Measurements from ENCODE around the gene INHA.

INHA gene, protein sequence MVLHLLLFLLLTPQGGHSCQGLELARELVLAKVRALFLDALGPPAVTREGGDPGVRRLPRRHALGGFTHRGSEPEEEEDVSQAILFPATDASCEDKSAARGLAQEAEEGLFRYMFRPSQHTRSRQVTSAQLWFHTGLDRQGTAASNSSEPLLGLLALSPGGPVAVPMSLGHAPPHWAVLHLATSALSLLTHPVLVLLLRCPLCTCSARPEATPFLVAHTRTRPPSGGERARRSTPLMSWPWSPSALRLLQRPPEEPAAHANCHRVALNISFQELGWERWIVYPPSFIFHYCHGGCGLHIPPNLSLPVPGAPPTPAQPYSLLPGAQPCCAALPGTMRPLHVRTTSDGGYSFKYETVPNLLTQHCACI

DNA sequence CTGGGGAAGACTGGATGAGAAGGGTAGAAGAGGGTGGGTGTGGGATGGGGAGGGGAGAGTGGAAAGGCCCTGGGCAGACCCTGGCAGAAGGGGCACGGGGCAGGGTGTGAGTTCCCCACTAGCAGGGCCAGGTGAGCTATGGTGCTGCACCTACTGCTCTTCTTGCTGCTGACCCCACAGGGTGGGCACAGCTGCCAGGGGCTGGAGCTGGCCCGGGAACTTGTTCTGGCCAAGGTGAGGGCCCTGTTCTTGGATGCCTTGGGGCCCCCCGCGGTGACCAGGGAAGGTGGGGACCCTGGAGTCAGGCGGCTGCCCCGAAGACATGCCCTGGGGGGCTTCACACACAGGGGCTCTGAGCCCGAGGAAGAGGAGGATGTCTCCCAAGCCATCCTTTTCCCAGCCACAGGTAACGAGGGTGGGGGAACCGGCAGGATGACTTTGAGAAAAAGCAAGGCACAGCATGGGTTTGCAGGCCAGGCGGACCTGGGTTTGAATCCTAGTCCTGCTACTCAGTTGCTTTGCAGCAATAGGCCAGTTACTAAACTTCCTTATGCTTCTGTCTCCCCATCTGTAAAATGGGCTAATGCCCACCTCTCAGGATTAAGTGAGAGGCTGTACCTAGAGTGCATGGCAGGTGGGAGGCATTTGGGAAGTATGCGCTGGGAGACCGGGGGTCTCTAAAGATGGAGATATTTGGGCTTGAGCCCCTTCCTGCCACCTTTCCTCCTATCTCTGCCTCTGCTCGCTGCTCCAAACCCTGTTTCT lies at the start of gene INHA:
INHA (plus strand) TSS at position 74 of the 765 bp plus-strand sequence; CDS start at position 139, 65 bp downstream.
- no peak for DNase-seq

DNA sequence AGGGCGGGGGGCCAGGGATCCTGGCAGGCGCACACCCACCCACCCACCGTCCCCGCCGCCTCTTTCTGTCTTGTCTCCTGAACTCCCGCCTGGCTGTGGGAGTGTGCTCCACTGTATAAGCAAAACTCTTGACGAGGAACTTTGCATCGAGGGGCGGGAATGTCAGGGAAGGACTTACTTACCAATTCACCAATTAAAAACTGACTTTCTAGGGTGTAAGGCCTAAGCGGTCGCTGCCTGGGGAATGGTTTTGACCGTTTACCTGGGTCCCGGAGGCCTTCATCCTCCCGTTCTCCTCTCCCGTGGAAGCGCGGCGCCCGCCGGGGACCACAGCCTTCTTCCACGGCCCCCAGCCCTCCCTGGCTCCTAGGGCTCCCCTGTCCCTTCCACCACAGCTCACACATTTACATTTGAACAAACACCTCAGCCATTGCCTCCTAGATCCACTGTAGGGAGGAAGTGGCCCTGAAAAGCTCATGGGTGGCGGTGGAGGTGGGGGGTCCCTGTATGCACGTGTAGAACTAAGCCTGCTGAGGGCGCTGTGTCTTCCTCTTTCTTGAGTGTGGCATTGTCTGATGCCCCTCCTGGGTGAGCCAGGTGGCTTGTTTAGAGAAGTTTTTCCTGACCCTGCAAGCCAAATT lies 49.0 kb upstream of the INHA start:
- DNase-seq, result no peak

DNA sequence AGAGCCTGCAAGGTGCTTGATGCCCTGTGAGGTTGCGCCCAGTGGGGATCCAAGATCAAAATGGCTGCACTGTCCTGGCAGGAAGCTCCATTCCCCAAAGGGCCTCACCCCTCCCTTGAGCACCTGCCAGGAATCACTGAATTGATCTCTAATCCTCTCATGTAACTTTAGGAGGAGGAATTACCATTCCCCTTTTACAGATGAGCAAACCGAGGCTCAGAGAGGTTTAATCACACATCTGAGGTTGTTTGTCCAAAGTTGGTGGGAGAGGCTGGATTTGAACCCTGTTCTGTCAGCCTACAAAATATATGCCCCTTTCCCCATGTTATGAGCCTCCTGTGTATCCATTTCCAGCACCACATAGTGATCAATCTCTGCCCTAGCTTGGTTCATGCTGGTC lies 47.3 kb upstream of the INHA start:
- DNase-seq, result no peak

DNA sequence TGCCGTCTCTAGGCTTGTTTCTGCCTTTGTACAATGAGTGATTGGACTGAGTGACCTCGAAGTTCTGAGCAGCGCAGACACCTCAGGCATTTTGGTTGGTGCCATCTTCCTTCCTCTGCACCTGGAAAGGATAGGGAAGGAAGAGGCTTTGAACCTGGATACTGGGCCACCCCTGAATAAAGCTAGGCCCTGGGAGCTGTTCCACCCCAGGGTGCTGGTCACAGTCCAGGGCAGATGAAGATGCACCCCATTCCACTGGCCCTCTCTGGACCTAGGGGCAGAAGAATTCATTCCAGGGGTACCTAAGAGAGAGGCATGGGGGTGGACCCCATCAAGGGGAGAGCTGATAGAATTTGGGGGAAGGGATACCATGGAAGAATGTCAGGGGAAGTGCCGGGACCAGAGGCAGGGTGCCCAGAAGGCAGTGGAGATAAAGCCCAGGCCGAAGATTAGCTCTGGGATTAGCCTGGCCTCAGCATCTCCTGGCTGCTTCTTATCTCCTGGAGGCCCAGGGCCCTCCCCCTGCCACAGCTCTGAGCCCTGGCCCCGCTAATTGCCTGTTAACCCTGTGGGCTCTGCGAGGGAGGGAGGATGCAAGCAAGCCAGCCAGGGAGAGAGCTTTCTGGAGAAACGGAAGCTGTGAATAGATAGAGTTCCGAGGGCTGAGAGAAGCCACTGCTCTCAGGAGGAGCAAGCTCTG lies 46.4 kb upstream of the INHA start:
- DNase-seq, result no peak

DNA sequence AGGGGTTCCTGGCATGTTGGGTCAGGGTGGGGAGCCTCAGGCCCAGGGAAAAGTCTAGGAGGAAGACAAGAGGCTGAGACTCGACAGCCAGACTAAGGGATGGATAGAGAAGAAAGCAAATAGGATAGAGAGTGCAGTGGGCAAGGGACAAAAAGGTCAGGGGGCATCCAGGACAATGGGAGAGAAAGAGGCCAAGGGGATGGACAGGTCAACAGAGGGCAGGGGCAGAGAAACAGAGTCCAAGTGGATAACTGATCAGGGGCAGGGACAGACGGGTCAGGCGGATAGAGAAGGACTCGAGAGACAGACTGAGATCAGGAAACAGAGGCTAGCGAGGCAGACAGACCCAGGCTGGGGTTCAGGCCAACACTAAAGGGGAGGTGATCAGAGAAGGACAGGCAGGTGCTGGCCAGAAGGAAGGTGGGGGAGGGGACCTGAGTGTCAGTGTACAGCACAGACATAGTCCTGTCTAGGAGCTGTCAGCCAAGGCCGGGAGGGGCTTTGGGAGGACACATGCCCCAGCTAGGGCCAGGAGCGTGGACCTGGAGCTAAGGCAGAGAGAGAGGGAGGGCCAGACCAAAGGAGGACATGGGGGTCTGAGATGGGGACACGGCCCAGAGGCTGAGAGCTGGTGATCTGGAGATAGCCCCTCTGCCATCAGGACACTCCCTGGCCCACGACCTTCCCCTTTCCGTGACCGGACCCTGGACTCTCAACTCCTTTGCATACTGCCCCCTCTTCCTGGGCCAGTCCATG lies 45.6 kb upstream of the INHA start:
- no peak for DNase-seq

DNA sequence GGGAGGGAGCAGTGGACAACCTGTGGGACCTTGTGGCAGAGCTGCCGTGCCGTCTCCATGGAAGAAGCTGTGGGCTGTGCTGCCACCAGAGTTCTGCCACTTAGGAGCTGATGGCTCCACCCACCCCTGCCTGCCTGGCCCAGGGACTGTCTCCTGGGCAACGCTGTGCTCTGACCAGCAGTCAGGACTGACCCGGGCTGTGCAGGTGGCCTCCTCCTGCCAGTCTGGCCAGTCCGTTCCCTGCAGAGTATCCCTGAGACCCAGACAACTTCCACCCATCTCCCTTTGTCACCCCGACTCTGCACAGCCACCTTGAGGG lies 45.1 kb upstream of the INHA start:
- DNase-seq, result no peak

DNA sequence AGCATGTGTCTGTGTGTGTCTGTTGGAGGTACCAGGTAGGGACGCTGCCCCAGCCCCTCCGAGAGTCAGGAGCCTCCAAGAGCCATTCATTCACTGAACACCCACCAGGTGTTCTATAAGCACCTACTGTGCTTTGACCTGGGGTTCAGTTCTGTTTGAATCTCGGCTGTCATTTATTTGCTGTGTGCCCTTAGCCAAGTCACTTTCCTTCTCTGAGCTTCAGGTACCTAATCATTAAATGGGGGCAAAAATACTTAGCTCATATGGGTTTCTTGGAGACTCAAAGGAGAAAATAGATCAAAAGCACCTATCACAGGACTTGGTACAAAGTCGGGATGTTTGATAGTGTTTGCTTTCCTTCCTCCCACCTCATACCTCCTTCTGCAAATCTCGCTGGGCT lies 44.6 kb upstream of the INHA start:
- DNase-seq, result no peak

DNA sequence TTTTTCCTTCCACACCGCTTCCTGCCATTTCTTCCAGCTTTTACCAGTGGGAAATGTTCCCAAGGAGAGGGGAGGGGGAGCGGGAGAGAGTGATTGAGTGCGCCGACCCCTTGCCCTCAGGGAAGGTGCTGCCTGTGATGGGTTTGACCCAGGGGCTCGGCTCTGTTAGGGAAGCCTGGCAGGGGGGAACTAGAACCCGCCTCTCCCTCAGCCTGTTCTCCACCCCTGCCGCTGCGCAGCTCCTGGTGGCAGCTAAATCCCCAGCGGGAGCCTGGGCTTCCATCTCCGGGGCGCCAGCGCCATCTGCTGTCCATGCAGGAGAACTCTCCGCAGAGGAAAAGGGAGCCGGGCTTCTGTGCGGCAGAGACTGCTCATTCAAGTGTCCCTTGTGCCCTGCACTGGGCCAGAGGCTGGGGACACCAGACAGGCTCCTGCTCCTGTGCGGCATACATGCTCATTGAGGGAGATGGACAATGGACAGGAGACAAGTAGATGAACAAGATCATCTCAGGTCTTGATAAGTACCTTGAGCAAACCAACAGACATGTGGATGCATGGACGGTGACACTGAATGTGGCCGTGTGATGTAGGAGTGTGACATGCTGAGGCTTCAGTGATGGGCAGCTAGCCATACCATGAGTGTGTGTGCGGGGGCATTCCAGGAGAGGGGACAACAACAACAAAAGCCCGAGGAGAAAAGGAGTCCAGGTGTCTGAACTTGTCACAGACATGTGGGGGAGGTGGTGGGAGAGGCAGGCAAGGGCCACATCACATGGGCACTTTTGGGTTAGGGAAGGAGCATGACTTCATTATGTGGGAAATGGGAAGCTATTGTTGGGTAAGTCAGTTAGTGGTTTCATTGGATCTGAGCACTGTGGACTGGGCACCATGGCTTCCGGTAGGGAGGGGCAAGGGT lies 41.8 kb upstream of the INHA start:
- DNase-seq, result peak; percentile 97

DNA sequence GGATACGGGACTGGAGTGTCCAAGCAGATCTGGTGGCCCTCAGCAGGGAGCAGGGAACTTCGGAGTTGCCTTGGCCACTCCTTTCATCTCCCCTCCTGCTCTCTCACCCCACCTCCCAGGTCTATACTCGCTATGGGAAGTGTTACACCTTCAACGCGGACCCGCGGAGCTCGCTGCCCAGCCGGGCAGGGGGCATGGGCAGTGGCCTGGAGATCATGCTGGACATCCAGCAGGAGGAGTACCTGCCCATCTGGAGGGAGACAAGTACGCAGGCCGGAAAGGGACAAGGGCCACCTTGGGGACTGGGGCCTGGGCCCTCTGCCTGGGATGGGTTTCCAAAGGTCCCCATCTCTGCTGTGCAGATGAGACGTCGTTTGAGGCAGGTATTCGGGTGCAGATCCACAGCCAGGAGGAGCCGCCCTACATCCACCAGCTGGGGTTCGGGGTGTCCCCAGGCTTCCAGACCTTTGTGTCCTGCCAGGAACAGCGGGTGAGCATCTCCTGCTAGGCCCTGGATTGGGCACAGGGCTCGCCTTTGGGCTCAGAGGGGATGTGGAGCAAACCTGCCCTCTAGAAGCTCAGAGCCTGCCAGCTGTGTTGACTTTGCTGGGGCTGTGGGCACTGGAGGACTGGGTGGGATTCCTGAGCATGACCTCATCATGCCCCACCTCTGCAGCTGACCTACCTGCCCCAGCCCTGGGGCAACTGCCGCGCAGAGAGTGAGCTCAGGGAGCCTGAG lies 40.3 kb upstream of the INHA start:
- DNase-seq, result no peak

DNA sequence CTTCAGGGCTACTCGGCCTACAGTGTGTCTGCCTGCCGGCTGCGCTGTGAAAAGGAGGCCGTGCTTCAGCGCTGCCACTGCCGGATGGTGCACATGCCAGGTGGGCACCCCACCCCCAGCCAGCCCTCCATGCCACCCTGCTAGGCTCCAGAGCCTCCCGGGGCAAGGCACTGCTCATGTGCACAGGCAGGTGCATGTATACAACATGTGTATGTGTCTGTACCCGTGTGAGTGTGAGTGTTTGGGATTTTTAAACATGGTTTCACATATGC lies 39.8 kb upstream of the INHA start:
- no peak for DNase-seq

DNA sequence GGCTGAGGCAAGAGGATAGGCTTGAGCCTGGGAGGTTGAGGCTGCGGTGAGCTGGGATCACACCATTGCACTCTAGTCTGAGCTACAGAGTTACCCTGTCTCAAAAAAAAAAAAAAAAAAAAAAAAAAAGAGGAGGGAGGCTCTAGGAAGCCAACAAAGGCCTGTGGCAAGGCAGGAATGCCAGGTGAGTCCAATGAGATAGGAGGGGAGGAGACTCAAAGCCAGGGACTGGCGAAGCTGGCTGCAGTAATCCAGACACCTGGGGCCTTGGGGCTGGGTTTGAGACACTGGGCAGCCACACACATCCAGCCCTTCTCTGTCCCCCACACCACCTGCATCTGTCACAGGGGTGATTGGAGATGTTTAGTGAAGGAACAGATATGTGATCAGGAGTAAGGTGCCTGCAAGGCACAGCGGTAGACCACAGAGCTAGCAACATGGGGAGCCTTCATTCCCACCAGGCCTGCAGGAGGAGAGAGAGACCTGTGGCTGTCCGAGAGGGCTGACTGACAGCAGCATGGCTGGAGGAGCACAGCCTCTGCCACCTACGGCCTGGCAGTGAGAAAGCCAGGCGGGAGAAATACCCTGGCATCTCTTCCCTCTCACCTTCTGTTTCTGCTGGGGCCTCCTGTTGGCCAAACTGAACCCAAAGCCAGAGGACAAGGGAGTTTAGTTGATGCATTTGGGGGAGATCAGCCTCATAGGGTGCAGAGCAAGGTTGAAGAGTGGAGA lies 38.0 kb upstream of the INHA start:
- no peak for DNase-seq

DNA sequence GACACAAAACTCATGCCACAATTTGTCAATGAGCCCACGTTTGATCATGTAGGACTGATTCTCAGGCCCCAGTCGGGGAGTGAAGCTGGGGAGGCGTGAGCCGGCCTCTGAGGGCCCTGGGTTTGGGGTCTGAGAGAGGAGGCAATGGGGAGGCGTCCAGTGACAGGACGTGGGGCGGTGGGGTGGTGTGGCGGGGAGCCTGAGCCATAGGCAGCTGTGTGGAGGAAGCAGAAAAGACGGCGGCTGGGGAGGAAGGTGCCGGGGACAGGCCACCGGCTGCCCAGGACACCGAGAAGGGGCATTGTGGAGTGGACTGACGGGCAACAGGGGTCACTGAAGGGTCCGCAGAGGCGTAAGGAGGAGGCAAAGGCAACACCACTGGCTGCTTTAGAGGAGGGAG lies 35.7 kb upstream of the INHA start:
- DNase-seq, result no peak

DNA sequence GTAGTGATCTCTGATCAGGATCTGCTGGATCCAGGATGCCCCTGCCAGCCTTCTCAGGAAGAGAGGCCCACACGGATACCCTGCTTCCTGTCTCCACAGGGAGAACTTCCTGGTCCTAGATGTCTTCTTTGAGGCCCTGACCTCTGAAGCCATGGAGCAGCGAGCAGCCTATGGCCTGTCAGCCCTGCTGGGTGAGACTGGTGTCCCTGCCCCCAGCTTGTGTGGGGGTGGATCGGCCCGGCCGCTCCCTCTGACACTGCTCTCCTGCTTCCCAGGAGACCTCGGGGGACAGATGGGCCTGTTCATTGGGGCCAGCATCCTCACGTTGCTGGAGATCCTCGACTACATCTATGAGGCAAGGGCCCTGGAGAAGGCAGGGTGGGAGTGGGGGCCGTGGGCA lies 35.1 kb upstream of the INHA start:
- no peak for DNase-seq

DNA sequence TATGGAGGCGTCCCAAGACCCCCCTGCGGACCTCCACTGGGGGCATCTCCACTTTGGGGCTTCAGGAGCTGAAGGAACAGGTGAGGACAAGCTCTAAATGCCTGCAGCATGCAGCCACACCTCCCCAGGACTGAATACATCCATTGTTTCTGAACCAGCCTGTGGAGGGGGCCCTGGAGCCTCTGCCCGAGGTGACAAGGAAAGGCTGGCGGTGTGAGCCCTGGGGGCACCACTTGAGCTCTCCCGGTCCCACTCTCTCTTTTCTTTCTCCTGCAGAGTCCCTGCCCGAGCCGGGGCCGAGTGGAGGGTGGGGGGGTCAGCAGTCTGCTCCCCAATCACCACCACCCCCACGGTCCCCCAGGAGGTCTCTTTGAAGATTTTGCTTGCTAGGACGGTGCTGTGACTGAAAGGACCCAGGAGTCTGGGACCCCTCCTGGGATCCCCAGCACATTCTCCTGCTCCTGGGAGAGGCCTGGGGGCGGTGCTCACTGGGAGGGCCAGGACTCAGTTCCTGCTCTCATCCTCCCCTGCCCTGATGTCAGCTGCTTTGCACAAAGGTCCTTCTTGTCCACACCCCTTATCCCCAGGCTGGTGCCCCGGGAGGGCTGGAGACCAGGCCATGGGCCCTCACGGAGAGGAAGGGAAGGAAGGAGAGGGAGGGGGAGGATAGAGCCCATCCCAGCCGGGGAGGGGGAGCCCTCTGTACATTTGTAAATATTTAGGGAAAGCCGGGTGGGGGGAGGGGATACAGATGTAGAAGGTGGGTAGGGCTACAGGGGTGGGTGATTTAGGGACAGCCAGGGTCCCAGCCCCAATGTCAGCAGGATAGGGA lies 34.2 kb upstream of the INHA start:
- DNase-seq, result no peak

DNA sequence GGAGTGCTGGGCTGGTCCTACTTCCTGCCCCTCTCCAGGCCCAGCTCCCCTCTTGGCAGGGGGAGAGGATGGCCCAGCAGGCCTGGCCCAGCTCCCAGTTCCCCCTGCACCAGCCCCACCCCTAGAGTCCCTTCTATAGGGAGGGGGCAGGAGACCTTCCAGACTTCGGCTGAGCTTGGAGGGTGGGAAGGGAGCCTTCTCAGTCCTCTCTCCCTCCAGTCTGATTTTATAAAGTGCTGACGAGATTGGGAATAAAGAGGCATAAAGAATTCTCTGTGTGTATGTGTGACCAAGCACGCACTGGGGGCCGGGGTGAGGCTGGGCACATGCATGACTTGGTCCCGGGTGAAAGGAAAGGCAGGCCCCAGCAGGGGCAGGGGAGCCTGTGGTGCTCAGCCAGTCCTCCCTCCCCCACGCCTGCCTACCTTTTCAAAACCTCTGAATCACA lies 33.6 kb upstream of the INHA start:
- DNase-seq, result no peak

DNA sequence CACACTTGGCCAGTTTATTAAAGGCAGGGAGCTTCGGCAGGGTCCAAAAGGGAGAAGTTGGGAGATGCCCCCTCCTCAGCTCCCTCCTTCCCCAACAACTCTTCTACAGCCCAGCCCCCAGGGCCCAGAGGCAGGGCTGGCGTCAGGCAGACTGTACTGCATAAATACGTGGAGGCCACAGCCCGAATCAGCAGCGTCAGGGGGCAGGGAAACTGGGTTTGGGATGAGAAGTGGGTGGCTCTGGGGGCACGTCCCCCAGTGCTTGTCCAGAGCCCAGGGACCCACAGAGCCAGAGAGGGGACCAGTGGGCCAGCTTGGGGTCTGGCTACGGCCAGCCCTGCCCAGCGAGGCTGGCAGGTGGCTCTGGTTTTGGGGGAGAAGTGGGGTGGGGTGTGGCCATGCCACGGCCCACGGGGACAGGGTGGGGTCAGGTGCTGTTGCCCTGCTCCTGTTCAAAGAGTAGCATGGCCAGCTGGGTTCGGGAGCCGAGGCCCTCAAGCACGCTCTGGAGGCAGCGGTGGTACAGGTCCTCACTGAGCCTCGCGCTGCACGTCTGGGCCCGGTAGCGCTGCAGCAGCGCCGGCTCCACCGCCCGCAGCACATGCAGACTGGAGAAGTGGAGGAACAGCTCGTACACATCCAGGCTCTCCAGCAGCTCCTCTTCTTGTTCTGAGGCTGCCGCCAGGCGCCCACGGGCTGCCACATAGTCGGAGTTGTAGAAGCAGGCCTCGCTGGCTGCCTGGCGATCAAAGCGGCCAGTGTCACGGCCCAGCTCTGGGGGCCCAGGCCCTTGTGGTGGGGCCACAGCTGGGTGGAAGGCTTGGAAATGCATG lies 32.9 kb upstream of the INHA start:
- DNase-seq, result no peak

DNA sequence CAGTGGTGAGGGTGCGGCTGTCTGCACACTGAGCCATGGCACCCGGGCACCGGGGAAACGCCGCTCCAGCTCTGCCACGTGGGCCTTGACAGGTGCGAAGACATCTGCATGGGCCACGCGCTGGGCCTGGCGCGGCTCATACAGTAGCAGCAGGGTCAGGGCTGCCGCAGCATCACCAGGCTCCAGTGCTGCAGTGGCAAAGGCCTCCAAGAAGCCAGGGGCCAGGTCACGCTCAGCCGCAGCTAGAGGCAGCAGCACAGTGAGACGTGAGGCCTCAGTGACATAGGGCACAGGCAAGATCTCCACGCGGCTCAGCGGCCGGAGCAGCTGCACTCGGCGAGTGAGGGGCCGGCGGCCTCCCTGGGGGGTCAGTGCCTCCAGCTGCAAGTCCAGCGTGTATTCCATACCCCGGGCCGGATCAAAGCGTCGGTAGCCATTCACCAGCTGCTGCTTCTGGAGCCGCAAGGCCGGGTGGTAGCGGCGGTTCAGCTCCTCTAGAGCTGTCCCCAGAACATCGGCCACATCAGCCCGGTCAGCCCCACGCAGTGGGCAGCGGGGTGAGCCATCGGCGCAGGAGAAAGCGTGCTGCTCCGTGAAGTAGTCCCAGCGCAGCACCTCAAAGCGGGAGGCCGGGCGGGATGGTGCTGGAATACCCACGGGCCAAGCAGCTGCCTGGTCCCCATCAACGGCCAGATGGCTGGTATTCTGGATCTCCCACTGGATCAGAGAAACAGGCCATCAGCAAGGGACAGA lies 32.0 kb upstream of the INHA start:
- no peak for DNase-seq
